Liver (tissue), 9 donors: Measurements from ENCODE around the gene WFIKKN2. TPM values are rescaled to one million over a fixed set of nuclear protein-coding genes. Genes with fewer than 3 reads are reported as not detected.

ENCODE experiments used
- DNase-seq: peaks from one replicate; pipeline ENCODE4 v3.0.0-alpha.2; 2017; ENCODE audit warnings: low spot score
- H3K27ac ChIP-seq, 2 donors: one replicate each; pipeline ENCODE4 v1.7.0; 2013; ENCODE audit warnings: inconsistent platforms in 2 of 2, low read length in 2 of 2, control low read depth in 1 of 2, low read depth in 1 of 2, mild to moderate bottlenecking in 1 of 2
- H3K27me3 ChIP-seq, 4 donors: one replicate each; pipeline versions ENCODE4 v1.6.1 to v1.7.0; 2013; ENCODE audit warnings: low read length in 3 of 4, inconsistent platforms in 1 of 4, mild to moderate bottlenecking in 1 of 4, moderate library complexity in 1 of 4; ENCODE audit not compliant: control insufficient read depth in 4 of 4, insufficient read depth in 4 of 4
- H3K36me3 ChIP-seq, 4 donors: one replicate each; pipeline versions ENCODE4 v1.6.1 to v1.7.0; 2013; ENCODE audit warnings: low read length in 3 of 4, mild to moderate bottlenecking in 3 of 4, low read depth in 1 of 4, moderate library complexity in 1 of 4; ENCODE audit not compliant: control insufficient read depth in 4 of 4, insufficient read depth in 3 of 4
- H3K4me1 ChIP-seq, 4 donors: one replicate each; pipeline versions ENCODE4 v1.6.1 to v1.7.0; 2013; ENCODE audit warnings: low read length in 3 of 4, mild to moderate bottlenecking in 3 of 4, moderate library complexity in 1 of 4; ENCODE audit not compliant: control insufficient read depth in 4 of 4, insufficient read depth in 4 of 4
- H3K4me3 ChIP-seq, 3 donors: one replicate each; pipeline versions ENCODE4 v1.6.1 to v1.7.0; 2013; ENCODE audit warnings: low read length in 3 of 3, control low read depth in 1 of 3, low read depth in 1 of 3, mild to moderate bottlenecking in 1 of 3
- H3K9ac ChIP-seq, 2 donors: one replicate each; pipeline ENCODE4 v1.7.0; 2013; ENCODE audit warnings: low read length in 2 of 2, mild to moderate bottlenecking in 2 of 2, moderate library complexity in 2 of 2, control low read depth in 1 of 2, low read depth in 1 of 2
- H3K9me3 ChIP-seq, 4 donors: one replicate each; pipeline versions ENCODE4 v1.6.1 to v1.7.0; 2013; ENCODE audit warnings: low read length in 3 of 4; ENCODE audit not compliant: control insufficient read depth in 4 of 4
- EGR1 ChIP-seq, 2 donors: IDR thresholded peaks; 2 replicates each; pipeline ENCODE4 v1.6.1; 2016 to 2018; ENCODE audit warnings: antibody characterized with exemption in 2 of 2, low read depth in 2 of 2
- FOXA1 ChIP-seq: IDR thresholded peaks from 2 replicates; pipeline ENCODE4 v1.6.1; 2016; ENCODE audit warnings: antibody characterized with exemption
- FOXA2 ChIP-seq: IDR thresholded peaks from 2 replicates; pipeline ENCODE4 v1.6.1; 2016; ENCODE audit warnings: antibody characterized with exemption
- GABPA ChIP-seq, 2 donors: IDR thresholded peaks in 1 of 2; conservative IDR thresholded peaks in 1 of 2; 2 replicates each; pipeline ENCODE4 v1.6.1; 2016; ENCODE audit warnings: antibody characterized with exemption in 2 of 2, mild to moderate bottlenecking in 1 of 2, moderate library complexity in 1 of 2
- HNF4G ChIP-seq: IDR thresholded peaks from 2 replicates; pipeline ENCODE4 v1.6.1; 2016; ENCODE audit warnings: antibody characterized with exemption
- JUND ChIP-seq, 2 donors: IDR thresholded peaks; 2 replicates each; pipeline ENCODE4 v1.6.1; 2016; ENCODE audit warnings: antibody characterized with exemption in 2 of 2
- MAX ChIP-seq: IDR thresholded peaks from 2 replicates; pipeline ENCODE4 v1.6.1; 2016; ENCODE audit warnings: antibody characterized with exemption
- NR2F2 ChIP-seq: IDR thresholded peaks from 2 replicates; pipeline ENCODE4 v1.6.1; 2016; ENCODE audit warnings: antibody characterized with exemption
- RAD21 ChIP-seq, 2 donors: IDR thresholded peaks; 2 replicates each; pipeline ENCODE4 v1.6.1; 2016; ENCODE audit warnings: antibody characterized with exemption in 2 of 2, mild to moderate bottlenecking in 2 of 2
- REST ChIP-seq: IDR thresholded peaks from 2 replicates; pipeline ENCODE4 v1.6.1; 2016; ENCODE audit warnings: antibody characterized with exemption, mild to moderate bottlenecking
- RXRA ChIP-seq, 2 donors: IDR thresholded peaks; 2 replicates each; pipeline ENCODE4 v1.6.1; 2017 to 2018; ENCODE audit warnings: antibody characterized with exemption in 2 of 2, mild to moderate bottlenecking in 1 of 2
- SP1 ChIP-seq: IDR thresholded peaks from 2 replicates; pipeline ENCODE4 v1.6.1; 2018; ENCODE audit warnings: antibody characterized with exemption, mild to moderate bottlenecking
- TAF1 ChIP-seq: conservative IDR thresholded peaks from 2 replicates; pipeline ENCODE4 v1.6.1; 2016; ENCODE audit warnings: antibody characterized with exemption, mild to moderate bottlenecking
- YY1 ChIP-seq: IDR thresholded peaks from 2 replicates; pipeline ENCODE4 v1.6.1; 2016; ENCODE audit warnings: antibody characterized with exemption, mild to moderate bottlenecking
- WGBS: extraction: QIAGEN DNeasy Blood & Tissue Kit; methylation state at CpG from one replicate; pipeline ENCODE4 v1.1.7; 2013; 5-methylcytosine and 5-hydroxymethylcytosine counted together
- polyA plus RNA-seq, 2 donors: library from polyadenylated mRNA; stranded (reverse) in 1 of 2; unstranded in 1 of 2; fragments of 200-250 nt in 1 of 2; fragments of >200 nt in 1 of 2; fragmentation: Nextera tagmentation in 1 of 2; extraction: Ambion mirVana in 1 of 2; gene quantifications; one replicate each; pipeline versions ENCODE4 v1.2.1 to v1.2.3, GENCODE V29; 2013 to 2015
- total RNA-seq, 2 donors: library from RNA; depleted of rRNA; stranded (reverse); fragments of >200 nt; gene quantifications; one replicate each; pipeline ENCODE4 v1.2.3, GENCODE V29; 2014
- TF ChIP-seq, protein P1 (sequence below): IDR thresholded peaks from 2 replicates; pipeline ENCODE4 v1.6.1; 2016; ENCODE audit warnings: antibody characterized with exemption
- TF ChIP-seq, protein P2 (sequence below): fragments of 150-350 bp; IDR thresholded peaks from 2 replicates; pipeline ENCODE4 v1.5.1; 2017; ENCODE audit warnings: improper control_type of control experiment, low read depth, low read length; ENCODE audit not compliant: missing input control
- TF ChIP-seq, protein P3 (sequence below): IDR thresholded peaks from 2 replicates; pipeline ENCODE4 v1.6.1; 2016; ENCODE audit warnings: antibody characterized with exemption
- donor health status: healthy.
- donor health status: healthy.
- donor health status: healthy.
- donor health status: healthy.
- donor health status: healthy.

Gene WFIKKN2
- total and polyA plus RNA-seq, 4 donors = 0.02 to 0.19 (median 0.07) TPM; not detected in 1

DNA sequence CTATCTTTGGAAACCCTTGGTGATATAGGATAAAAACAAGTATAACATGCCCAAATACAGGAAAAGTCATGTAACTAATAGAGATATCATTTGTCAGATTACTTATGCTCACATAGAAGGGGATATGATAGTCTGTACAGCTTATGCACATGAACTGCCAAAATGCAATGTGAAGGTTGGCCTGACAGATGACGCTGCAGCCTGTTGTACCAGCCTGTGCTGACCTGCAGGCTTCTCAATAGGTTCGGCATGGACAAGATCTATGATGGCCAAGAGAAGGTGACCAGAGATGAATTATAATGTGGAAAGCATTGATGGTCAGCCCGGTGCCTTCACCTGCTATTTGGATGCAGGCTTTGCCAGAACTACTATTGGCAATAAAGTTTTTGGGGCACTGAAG is 12.7 kb downstream of the WFIKKN2 start:
- no peak for DNase-seq
- Histone ChIP-seq H3K27me3 (no peaks in the 10 kb centered on the region), H3K27ac (no peak overlapping the region), H3K36me3 (no peaks in the 10 kb centered on the region), H3K9ac (no peak overlapping the region), H3K4me3 (no peak overlapping the region), H3K4me1 (peaks cover 0 to 11% (median 6%) of the 10 kb centered on the region in 4 donors), H3K9me3 (no peaks in the 10 kb centered on the region)
- TF ChIP-seq GABPA (IDR thresholded peaks at IDR 0.05 in 1 of 2, conservative IDR thresholded peaks at IDR 0.05 in 1 of 2) = no peak
- TF ChIP-seq JUND (IDR thresholded peaks at IDR 0.05) = no peak
- TF ChIP-seq SP1 = no peak
- TF ChIP-seq, protein P1, sequence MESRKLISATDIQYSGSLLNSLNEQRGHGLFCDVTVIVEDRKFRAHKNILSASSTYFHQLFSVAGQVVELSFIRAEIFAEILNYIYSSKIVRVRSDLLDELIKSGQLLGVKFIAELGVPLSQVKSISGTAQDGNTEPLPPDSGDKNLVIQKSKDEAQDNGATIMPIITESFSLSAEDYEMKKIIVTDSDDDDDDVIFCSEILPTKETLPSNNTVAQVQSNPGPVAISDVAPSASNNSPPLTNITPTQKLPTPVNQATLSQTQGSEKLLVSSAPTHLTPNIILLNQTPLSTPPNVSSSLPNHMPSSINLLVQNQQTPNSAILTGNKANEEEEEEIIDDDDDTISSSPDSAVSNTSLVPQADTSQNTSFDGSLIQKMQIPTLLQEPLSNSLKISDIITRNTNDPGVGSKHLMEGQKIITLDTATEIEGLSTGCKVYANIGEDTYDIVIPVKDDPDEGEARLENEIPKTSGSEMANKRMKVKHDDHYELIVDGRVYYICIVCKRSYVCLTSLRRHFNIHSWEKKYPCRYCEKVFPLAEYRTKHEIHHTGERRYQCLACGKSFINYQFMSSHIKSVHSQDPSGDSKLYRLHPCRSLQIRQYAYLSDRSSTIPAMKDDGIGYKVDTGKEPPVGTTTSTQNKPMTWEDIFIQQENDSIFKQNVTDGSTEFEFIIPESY = no peak
- TF ChIP-seq RAD21 (IDR thresholded peaks at IDR 0.05) = peak in 1 of 2 donors; percentile 14
- TF ChIP-seq, protein P2, sequence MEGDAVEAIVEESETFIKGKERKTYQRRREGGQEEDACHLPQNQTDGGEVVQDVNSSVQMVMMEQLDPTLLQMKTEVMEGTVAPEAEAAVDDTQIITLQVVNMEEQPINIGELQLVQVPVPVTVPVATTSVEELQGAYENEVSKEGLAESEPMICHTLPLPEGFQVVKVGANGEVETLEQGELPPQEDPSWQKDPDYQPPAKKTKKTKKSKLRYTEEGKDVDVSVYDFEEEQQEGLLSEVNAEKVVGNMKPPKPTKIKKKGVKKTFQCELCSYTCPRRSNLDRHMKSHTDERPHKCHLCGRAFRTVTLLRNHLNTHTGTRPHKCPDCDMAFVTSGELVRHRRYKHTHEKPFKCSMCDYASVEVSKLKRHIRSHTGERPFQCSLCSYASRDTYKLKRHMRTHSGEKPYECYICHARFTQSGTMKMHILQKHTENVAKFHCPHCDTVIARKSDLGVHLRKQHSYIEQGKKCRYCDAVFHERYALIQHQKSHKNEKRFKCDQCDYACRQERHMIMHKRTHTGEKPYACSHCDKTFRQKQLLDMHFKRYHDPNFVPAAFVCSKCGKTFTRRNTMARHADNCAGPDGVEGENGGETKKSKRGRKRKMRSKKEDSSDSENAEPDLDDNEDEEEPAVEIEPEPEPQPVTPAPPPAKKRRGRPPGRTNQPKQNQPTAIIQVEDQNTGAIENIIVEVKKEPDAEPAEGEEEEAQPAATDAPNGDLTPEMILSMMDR = no peak
- TF ChIP-seq RXRA (IDR thresholded peaks at IDR 0.05) = no peak
- TF ChIP-seq YY1 = no peak
- WGBS = 87% methylated on average over 3 of the region's 3 CpGs

DNA sequence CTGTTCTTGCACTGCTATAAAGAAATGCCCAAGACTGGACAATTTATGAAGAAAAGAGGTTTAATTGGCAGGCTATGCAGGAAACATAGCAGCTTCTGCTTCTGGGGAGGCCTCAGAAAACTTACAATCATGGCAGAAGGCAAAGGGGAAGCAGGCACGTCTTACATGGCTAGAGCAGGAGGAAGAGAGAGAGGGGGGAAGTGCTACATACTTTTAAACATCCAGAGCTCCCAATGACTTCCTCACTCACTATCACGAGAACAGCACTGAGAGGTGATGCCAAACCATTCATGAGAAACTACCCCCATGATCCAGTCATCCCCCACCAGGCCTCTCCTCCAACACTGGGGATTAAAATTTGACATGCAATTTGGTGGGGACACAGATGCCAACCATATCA is 13.3 kb downstream of the WFIKKN2 start:
- no peaks in the 10 kb centered on the region for H3K36me3 ChIP-seq
- peaks cover under 1 to 18% (median 13%) of the 10 kb centered on the region in 4 donors for H3K4me1 ChIP-seq
- TF ChIP-seq JUND (IDR thresholded peaks at IDR 0.05) = no peak
- 64% methylated on average over 2 of the region's 2 CpGs for WGBS
- H3K4me3 ChIP-seq = no peak overlapping the region
- no peak overlapping the region for H3K27ac ChIP-seq
- H3K9me3 ChIP-seq = no peaks in the 10 kb centered on the region
- no peak overlapping the region for H3K9ac ChIP-seq
- H3K27me3 ChIP-seq = no peaks in the 10 kb centered on the region
- no peak for DNase-seq

GRCh38 chr17:50850640-50851039 is 15.3 kb downstream of the WFIKKN2 start:
- Histone ChIP-seq H3K27ac (no peak overlapping the region), H3K27me3 (no peaks in the 10 kb centered on the region), H3K36me3 (no peaks in the 10 kb centered on the region), H3K9ac (no peak overlapping the region), H3K4me3 (no peak overlapping the region), H3K9me3 (no peaks in the 10 kb centered on the region), H3K4me1 (peaks cover 4 to 36% (median 32%) of the 10 kb centered on the region in 4 donors)
- WGBS = 85% methylated on average over 7 of the region's 7 CpGs
- no peak for DNase-seq
- TF ChIP-seq TAF1 (no peak), FOXA2 (no peak), GABPA (IDR thresholded peaks at IDR 0.05 in 1 of 2, conservative IDR thresholded peaks at IDR 0.05 in 1 of 2) (no peak), RAD21 (IDR thresholded peaks at IDR 0.05) (no peak), REST (no peak), RXRA (IDR thresholded peaks at IDR 0.05) (no peak), YY1 (no peak), FOXA1 (no peak), HNF4G (no peak), SP1 (no peak), NR2F2 (no peak), JUND (IDR thresholded peaks at IDR 0.05) (no peak), EGR1 (IDR thresholded peaks at IDR 0.05; ENCODE audit: low read depth in 2 of 2) (no peak), MAX (no peak)
- TF ChIP-seq, protein P1 = no peak
- TF ChIP-seq, protein P3, sequence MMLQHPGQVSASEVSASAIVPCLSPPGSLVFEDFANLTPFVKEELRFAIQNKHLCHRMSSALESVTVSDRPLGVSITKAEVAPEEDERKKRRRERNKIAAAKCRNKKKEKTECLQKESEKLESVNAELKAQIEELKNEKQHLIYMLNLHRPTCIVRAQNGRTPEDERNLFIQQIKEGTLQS = no peak
